Endothelial cell (in vitro differentiated cells): ENCODE results near the gene ARHGEF4. TPM values are rescaled to one million over a fixed set of nuclear protein-coding genes. Genes with fewer than 3 reads are reported as not detected.

ENCODE experiments used
- DNase-seq: peaks from one replicate; pipeline ENCODE4 v3.0.0; 2021; ENCODE audit warnings: low spot score
- H3K27ac Mint-ChIP-seq: one replicate; pipeline ENCODE4 v1.8.0; 2021; ENCODE audit warnings: mixed read lengths, inconsistent platforms; ENCODE audit not compliant: unreplicated experiment
- H3K27me3 Mint-ChIP-seq: one replicate; pipeline ENCODE4 v1.8.0; 2021; ENCODE audit warnings: mild to moderate bottlenecking, moderate library complexity, mixed read lengths, inconsistent platforms; ENCODE audit not compliant: unreplicated experiment
- H3K36me3 Mint-ChIP-seq: one replicate; pipeline ENCODE4 v1.8.0; 2021; ENCODE audit warnings: mild to moderate bottlenecking, low read depth, mixed read lengths, inconsistent platforms; ENCODE audit not compliant: unreplicated experiment
- H3K4me1 Mint-ChIP-seq: one replicate; pipeline ENCODE4 v1.8.0; 2021; ENCODE audit warnings: mild to moderate bottlenecking, mixed read lengths, inconsistent platforms; ENCODE audit not compliant: unreplicated experiment
- H3K4me3 Mint-ChIP-seq: one replicate; pipeline ENCODE4 v1.8.0; 2021; ENCODE audit warnings: mild to moderate bottlenecking, mixed read lengths, inconsistent platforms; ENCODE audit not compliant: unreplicated experiment
- H3K9me3 Mint-ChIP-seq: one replicate; pipeline ENCODE4 v1.8.0; 2021; ENCODE audit warnings: mixed read lengths, inconsistent platforms; ENCODE audit not compliant: unreplicated experiment
- total RNA-seq: library from RNA; stranded (reverse); fragmentation: NEBNext Ultra II Directional; extraction: Animal tissue kit (Norgen Biotek cat#: 25700); gene quantifications from one replicate; pipeline ENCODE4 v1.2.1, GENCODE V29; 2021; ENCODE audit not compliant: unreplicated experiment
- TF ChIP-seq, protein P1 (sequence below): fragments of 200-600 bp; sonication (generic); IDR thresholded peaks from one replicate; pipeline ENCODE4 v1.5.0; 2021; ENCODE audit warnings: antibody characterized with exemption; ENCODE audit not compliant: unreplicated experiment

Gene ARHGEF4
- total RNA-seq, 1 donor from 2014 or later = 10.3 TPM

DNA sequence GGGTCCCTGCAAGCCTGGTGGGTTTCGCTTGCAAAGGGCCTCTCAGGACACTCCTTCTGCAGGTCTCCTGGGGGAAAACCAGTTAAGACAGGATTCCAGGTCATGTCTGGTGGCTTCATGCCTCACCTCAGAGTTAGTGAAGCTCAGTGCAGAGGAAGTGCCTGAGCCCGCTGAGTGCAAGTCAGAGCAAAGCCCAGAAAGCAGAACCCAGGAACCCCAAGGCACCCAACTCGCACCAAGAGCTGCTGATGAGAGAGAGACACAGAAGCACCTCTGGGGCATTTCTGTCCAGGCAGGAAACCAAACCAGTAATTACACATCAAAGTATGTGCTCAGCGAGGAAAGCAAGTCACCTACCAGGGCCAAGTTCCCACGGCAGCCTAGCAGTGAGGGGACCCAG, 78.4 kb downstream of the ARHGEF4 start:
- Mint-ChIP-seq H3K27ac (no peak overlapping the region), H3K27me3 (peaks cover 12% of the 10 kb centered on the region), H3K4me3 (no peak overlapping the region), H3K9me3 (no peaks in the 10 kb centered on the region), H3K36me3 (no peaks in the 10 kb centered on the region), H3K4me1 (no peaks in the 10 kb centered on the region)
- TF ChIP-seq, protein P1, sequence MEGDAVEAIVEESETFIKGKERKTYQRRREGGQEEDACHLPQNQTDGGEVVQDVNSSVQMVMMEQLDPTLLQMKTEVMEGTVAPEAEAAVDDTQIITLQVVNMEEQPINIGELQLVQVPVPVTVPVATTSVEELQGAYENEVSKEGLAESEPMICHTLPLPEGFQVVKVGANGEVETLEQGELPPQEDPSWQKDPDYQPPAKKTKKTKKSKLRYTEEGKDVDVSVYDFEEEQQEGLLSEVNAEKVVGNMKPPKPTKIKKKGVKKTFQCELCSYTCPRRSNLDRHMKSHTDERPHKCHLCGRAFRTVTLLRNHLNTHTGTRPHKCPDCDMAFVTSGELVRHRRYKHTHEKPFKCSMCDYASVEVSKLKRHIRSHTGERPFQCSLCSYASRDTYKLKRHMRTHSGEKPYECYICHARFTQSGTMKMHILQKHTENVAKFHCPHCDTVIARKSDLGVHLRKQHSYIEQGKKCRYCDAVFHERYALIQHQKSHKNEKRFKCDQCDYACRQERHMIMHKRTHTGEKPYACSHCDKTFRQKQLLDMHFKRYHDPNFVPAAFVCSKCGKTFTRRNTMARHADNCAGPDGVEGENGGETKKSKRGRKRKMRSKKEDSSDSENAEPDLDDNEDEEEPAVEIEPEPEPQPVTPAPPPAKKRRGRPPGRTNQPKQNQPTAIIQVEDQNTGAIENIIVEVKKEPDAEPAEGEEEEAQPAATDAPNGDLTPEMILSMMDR = no peak
- no peak for DNase-seq

DNA sequence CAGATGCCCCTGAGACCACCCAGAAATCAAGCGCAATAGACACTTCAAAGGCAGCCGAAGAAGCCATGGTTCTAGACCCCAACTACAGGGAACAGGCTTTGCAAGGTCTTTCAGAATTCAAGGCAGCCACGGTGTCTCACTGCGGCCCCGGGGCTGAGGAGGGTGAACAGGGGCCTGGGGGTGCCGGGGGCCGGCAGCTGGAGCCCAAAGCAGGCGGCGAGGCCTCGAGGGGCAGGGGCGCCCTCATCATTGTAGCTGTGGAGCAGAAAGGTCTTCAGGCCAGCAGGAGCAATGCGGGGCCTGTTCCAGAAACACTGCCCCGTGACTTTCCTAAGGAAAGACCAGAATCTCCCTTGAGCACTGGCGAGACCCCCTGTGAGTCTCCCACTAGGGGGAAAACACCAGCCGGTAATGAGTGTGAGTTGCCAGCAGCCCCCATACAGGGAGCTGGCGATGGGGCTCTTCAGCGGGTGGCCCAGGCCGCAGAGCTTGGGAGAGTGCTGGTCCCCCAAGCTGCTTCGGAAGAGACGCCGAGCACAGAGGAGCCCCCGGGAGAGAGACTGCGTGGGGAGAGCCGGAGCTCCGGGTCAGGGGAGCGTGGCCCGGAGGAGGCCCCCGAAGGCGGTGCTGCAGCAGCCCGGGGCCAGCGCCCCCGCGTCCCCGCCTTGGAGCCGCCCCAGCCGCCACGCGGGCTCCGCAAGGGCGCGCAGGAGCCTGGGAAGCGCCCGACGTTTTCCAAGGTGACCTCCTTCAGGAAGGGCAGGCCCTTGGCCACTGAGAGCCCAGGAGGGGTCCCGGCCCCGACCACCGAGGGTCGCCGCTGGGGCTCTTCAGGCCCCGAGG, 79.1 kb downstream of the ARHGEF4 start:
- Mint-ChIP-seq H3K9me3 (no peaks in the 10 kb centered on the region), H3K27me3 (peaks cover 12% of the 10 kb centered on the region), H3K4me1 (no peaks in the 10 kb centered on the region), H3K36me3 (no peaks in the 10 kb centered on the region), H3K4me3 (no peak overlapping the region), H3K27ac (no peak overlapping the region)
- TF ChIP-seq, protein P1 = no peak
- no peak for DNase-seq

DNA sequence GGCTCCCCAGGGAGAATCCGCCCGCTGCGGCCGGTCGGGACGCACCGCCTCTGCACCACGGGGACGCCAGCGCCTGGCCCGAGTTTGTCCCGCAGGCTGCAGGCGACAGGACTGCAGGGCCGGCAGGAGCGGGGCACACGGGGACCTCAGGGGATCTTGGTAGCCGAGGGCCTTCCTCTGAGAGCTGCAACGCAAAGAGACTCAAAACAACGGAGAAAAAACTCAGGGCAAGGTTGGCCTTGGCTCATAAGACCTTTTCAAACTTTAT, 79.7 kb downstream of the ARHGEF4 start:
- H3K27ac Mint-ChIP-seq = no peak overlapping the region
- H3K4me1 Mint-ChIP-seq = no peaks in the 10 kb centered on the region
- no peaks in the 10 kb centered on the region for H3K36me3 Mint-ChIP-seq
- TF ChIP-seq, protein P1 = no peak
- DNase-seq = no peak
- no peaks in the 10 kb centered on the region for H3K9me3 Mint-ChIP-seq
- H3K27me3 Mint-ChIP-seq = peaks cover 12% of the 10 kb centered on the region
- H3K4me3 Mint-ChIP-seq = no peak overlapping the region

DNA sequence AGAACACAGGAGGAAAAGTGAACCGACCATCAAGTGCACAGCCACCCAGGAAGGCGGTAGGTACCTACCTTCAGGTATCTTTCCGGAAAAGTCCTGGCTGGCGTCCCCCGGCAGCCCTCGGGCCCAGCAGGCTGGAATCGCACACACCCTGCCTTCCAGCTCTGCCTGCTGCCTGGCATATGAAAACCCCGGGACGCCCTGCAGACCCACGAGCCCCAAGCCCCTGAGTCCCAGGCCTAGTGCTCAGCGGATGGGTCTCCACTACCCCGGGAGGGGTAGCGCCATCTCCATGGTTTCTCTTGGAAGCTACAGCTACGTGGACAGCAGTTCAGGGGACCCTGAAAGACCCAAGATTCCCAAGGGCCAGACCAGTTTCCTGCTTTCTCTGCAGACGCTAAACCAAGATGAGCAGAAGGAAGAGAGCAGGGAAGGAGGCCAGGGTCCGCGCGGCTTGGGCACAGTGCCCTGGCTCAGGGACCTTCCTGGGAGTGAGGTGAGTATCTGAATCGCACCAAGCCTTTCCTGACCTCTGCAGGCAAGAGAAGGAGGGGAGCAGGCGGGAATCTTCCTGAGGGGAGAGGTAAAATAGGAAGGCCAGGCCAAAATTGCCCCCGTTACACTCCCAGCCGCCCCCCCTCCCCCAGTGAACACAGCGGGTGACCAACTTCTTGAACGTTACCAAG, 80.4 kb downstream of the ARHGEF4 start:
- DNase-seq = no peak
- no peaks in the 10 kb centered on the region for H3K4me1 Mint-ChIP-seq
- peaks cover 12% of the 10 kb centered on the region for H3K27me3 Mint-ChIP-seq
- no peak overlapping the region for H3K27ac Mint-ChIP-seq
- no peaks in the 10 kb centered on the region for H3K36me3 Mint-ChIP-seq
- H3K9me3 Mint-ChIP-seq = no peaks in the 10 kb centered on the region
- TF ChIP-seq, protein P1 = no peak
- H3K4me3 Mint-ChIP-seq = no peak overlapping the region

DNA sequence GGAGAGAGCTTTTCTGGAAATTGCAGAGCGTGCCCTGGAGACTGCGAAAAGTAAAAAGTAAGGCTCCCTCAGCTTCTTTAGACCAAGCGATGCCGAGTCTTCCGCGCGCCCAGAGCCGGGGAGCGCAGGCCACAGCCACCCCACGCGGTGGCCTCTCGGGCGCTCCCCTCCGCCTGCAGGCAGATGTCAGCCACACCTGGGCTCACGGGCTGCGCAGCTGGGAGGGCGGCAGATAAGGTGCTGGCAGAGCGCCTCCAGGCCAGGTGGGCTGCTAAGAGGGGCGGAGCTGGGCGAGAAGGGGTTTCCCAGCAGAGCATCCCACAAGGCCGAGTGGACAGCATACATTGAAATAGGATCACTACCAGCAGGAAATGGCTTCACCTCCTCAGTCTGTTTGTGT, 81.7 kb downstream of the ARHGEF4 start:
- DNase-seq = no peak
- no peaks in the 10 kb centered on the region for H3K36me3 Mint-ChIP-seq
- no peaks in the 10 kb centered on the region for H3K9me3 Mint-ChIP-seq
- TF ChIP-seq, protein P1 = no peak
- peaks cover 12% of the 10 kb centered on the region for H3K27me3 Mint-ChIP-seq
- H3K27ac Mint-ChIP-seq = no peak overlapping the region
- no peak overlapping the region for H3K4me3 Mint-ChIP-seq
- no peaks in the 10 kb centered on the region for H3K4me1 Mint-ChIP-seq
